Measurements from ENCODE around the gene USH1C. TPM values are rescaled to one million over a fixed set of nuclear protein-coding genes. Genes with fewer than 3 reads are reported as not detected.

The USH1C gene
- total RNA-seq (2022) (101 and 113 TPM in 2 replicates), Bru-seq, nascent RNA (percentile 93 among the genes with signal in this experiment), BruChase-seq, experiment 1, labeled RNA remaining after a 2-hour chase (percentile 96 among the genes with signal in this experiment), BruChase-seq, experiment 2, labeled RNA remaining after a 6-hour chase (percentile 91 among the genes with signal in this experiment)
- long read RNA-seq, transcript USH1C-202 (21 exons, 2,237 nt), result major isoform, 65 of 126 reads
- long read RNA-seq, partial matches to known transcripts, result 19 of 126 reads
- long read RNA-seq, other reads (novel, unspliced or antisense), result 35 of 126 reads

- H3K4me1 Mint-ChIP-seq (ENCODE audit: low read depth, unreplicated experiment), result peaks cover 57% of the 10 kb centered on the region
Measured at GRCh38 chr11:17544181-17544622, at the start of gene USH1C. Gene USH1C (minus strand): TSS chr11:17544416. CDS start chr11:17544307, 109 bp downstream.

GRCh38 chr11:17593466-17594245 lies 49.4 kb upstream of the USH1C start:
- TF ChIP-seq, protein P1, sequence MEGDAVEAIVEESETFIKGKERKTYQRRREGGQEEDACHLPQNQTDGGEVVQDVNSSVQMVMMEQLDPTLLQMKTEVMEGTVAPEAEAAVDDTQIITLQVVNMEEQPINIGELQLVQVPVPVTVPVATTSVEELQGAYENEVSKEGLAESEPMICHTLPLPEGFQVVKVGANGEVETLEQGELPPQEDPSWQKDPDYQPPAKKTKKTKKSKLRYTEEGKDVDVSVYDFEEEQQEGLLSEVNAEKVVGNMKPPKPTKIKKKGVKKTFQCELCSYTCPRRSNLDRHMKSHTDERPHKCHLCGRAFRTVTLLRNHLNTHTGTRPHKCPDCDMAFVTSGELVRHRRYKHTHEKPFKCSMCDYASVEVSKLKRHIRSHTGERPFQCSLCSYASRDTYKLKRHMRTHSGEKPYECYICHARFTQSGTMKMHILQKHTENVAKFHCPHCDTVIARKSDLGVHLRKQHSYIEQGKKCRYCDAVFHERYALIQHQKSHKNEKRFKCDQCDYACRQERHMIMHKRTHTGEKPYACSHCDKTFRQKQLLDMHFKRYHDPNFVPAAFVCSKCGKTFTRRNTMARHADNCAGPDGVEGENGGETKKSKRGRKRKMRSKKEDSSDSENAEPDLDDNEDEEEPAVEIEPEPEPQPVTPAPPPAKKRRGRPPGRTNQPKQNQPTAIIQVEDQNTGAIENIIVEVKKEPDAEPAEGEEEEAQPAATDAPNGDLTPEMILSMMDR (IDR thresholded peaks at IDR 0.05; ENCODE audit: insufficient read depth in 1 of 2, low read depth in 1 of 2, low read length in 1 of 2, severe bottlenecking in 1 of 2, unreplicated experiment in 1 of 2), result no peak
- H3K27me3 ChIP-seq (replicated peaks; ENCODE audit: control insufficient read depth, insufficient read depth, low read length), result no peaks in the 10 kb centered on the region
- H3K4me1 ChIP-seq, result no peaks in the 10 kb centered on the region
- POLR2A ChIA-PET, result no interaction called here
- H3K4me3 Mint-ChIP-seq (ENCODE audit: unreplicated experiment), result no peak overlapping the region
- H3K27ac Mint-ChIP-seq (ENCODE audit: unreplicated experiment), result no peak overlapping the region
- no peaks in the 10 kb centered on the region for H3K36me3 ChIP-seq (ENCODE audit: control insufficient read depth, insufficient read depth, low read length)
- no peak overlapping the region for H3K4me3 ChIP-seq (ENCODE audit: low read depth, low read length)
- H3K9me3 Mint-ChIP-seq (ENCODE audit: unreplicated experiment), result no peaks in the 10 kb centered on the region
- CTCF ChIA-PET, result no interaction called here
- H3K27me3 Mint-ChIP-seq (ENCODE audit: insufficient read depth, unreplicated experiment), result no peaks in the 10 kb centered on the region
- no TSS peak for BruUV-seq (replicated peaks)
- H3K4me1 Mint-ChIP-seq (ENCODE audit: low read depth, unreplicated experiment), result no peaks in the 10 kb centered on the region
- H3K9me3 ChIP-seq, result no peaks in the 10 kb centered on the region
- H3K36me3 Mint-ChIP-seq (ENCODE audit: insufficient read depth, unreplicated experiment), result no peaks in the 10 kb centered on the region
- peak in 1 of 2 experiments; percentile 22 for DNase-seq
- intact Hi-C loops (cut with micrococcal nuclease; ENCODE audit: unreplicated experiment), result no loop called here

More at GRCh38 chr11:17544181-17544622, at the start of gene USH1C:
- Mint-ChIP-seq H3K27me3 (ENCODE audit: insufficient read depth, unreplicated experiment) (no peaks in the 10 kb centered on the region), H3K36me3 (ENCODE audit: insufficient read depth, unreplicated experiment) (peaks cover 47% of the 10 kb centered on the region), H3K27ac (ENCODE audit: unreplicated experiment) (peak within 1 kb of the TSS; percentile 80), H3K9me3 (ENCODE audit: unreplicated experiment) (no peaks in the 10 kb centered on the region), H3K4me3 (ENCODE audit: unreplicated experiment) (peak within 1 kb of the TSS; percentile 72)
- Histone ChIP-seq H3K27me3 (replicated peaks; ENCODE audit: control insufficient read depth, insufficient read depth, low read length) (no peaks in the 10 kb centered on the region), H3K9me3 (no peaks in the 10 kb centered on the region), H3K36me3 (ENCODE audit: control insufficient read depth, insufficient read depth, low read length) (no peaks in the 10 kb centered on the region), H3K4me1 (peaks cover 46% of the 10 kb centered on the region), H3K4me3 (ENCODE audit: low read depth, low read length) (peak within 1 kb of the TSS; percentile 84)
- TF ChIP-seq, protein P1 (IDR thresholded peaks at IDR 0.05; ENCODE audit: insufficient read depth in 1 of 2, low read depth in 1 of 2, low read length in 1 of 2, severe bottlenecking in 1 of 2, unreplicated experiment in 1 of 2), result no peak
- peak; percentile 83 to 91 for DNase-seq
- intact Hi-C loops (cut with micrococcal nuclease; ENCODE audit: unreplicated experiment), result no loop called here
- ChIA-PET CTCF (interaction anchor here (0.5 to 2.1 kb wide), 9 partner anchors 10 to 769 kb away, joined by 3 to 17 read pairs (median 4); partner anchors contain the start of gene KCNJ11), POLR2A (interaction anchor here (0.6 to 0.9 kb wide), 2 partner anchors 12 to 497 kb away, joined by 3 to 10 read pairs; no protein-coding TSS in a partner anchor)
- BruUV-seq (replicated peaks), result no TSS peak

DNA sequence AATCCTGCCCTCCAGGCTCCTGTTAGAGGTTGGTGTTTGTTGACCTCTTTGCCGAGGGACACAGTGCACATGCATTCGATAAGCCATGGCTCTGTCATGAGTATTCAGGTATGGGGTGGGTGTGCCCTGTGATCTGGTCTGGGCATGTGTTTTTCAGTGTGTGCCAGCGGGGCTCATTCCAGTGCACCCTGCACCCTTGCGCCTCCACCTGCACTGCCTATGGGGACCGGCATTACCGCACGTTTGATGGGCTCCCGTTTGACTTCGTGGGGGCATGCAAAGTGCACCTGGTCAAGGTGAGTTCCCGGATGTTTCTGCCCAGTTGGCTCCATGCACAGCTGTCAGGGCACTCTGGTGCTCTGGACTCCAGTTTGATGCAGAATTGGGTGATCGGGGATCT lies 47.1 kb upstream of the USH1C start:
- Mint-ChIP-seq H3K9me3 (ENCODE audit: unreplicated experiment) (no peaks in the 10 kb centered on the region), H3K4me1 (ENCODE audit: low read depth, unreplicated experiment) (no peaks in the 10 kb centered on the region), H3K36me3 (ENCODE audit: insufficient read depth, unreplicated experiment) (no peaks in the 10 kb centered on the region), H3K27ac (ENCODE audit: unreplicated experiment) (no peak overlapping the region), H3K27me3 (ENCODE audit: insufficient read depth, unreplicated experiment) (no peaks in the 10 kb centered on the region), H3K4me3 (ENCODE audit: unreplicated experiment) (no peak overlapping the region)
- intact Hi-C loops (cut with micrococcal nuclease; ENCODE audit: unreplicated experiment), result no loop called here
- no peaks in the 10 kb centered on the region for H3K9me3 ChIP-seq
- peak in 1 of 2 experiments; percentile 21 for DNase-seq
- H3K36me3 ChIP-seq (ENCODE audit: control insufficient read depth, insufficient read depth, low read length), result no peaks in the 10 kb centered on the region
- ChIA-PET CTCF (no interaction called here), POLR2A (no interaction called here)
- BruUV-seq (replicated peaks), result no TSS peak
- H3K27me3 ChIP-seq (replicated peaks; ENCODE audit: control insufficient read depth, insufficient read depth, low read length), result no peaks in the 10 kb centered on the region
- no peaks in the 10 kb centered on the region for H3K4me1 ChIP-seq
- no peak overlapping the region for H3K4me3 ChIP-seq (ENCODE audit: low read depth, low read length)
- TF ChIP-seq, protein P1 (IDR thresholded peaks at IDR 0.05; ENCODE audit: insufficient read depth in 1 of 2, low read depth in 1 of 2, low read length in 1 of 2, severe bottlenecking in 1 of 2, unreplicated experiment in 1 of 2), result no peak

Data from Caco-2 (cell line).